K562 (cell line): ENCODE measurements around the gene KPNA4. TPM values are rescaled to one million over a fixed set of nuclear protein-coding genes. Genes with fewer than 3 reads are reported as not detected.

ENCODE experiments used
- ATAC-seq: fragments of 200-7000 bp; cut with Tn5 transposase; 3 replicates; pipeline ENCODE4 v1.9.1; 2020; ENCODE audit warnings: moderate library complexity
- BruUV-seq: library from RNA; stranded (reverse); fragments of 400-500 nt; replicated peaks from 2 replicates; lab custom pipeline; 2021; lab: Mats Ljungman, UMichigan
- CTCF ChIA-PET: fragments of 300-600 bp; formaldehyde crosslinking; extraction: SDS; loops from one replicate; lab custom pipeline; 2021; ENCODE audit warnings: low intra/inter-chr PET ratio; lab: Yijun Ruan, JAX
- POLR2A ChIA-PET: fragments of 300-600, 350-650 bp; sonication (Branson Sonifier 250); formaldehyde crosslinking; extraction: SDS; loops from one replicate; lab custom pipeline; 2021; ENCODE audit warnings: antibody characterized with exemption, inconsistent platforms; lab: Yijun Ruan, JAX
- DNase-seq, 4 experiments: peaks; one replicate each; pipeline versions ENCODE4 v3.0.0 to v3.0.0-alpha.2; 2011 to 2018; ENCODE audit warnings: low spot score in 3 of 4, mixed read lengths in 3 of 4; ENCODE audit errors: extremely low read depth in 1 of 4
- FAIRE-seq: peaks from 2 replicates; lab custom pipeline; 2011; peaks lifted over from hg19 to GRCh38; lab: Jason Lieb, UNC
- H2AFZ ChIP-seq: 2 replicates; pipeline ENCODE4 v1.6.0; 2011; ENCODE audit warnings: low read depth, low read length, control low read depth, inconsistent platforms
- H3K27ac ChIP-seq: fragments of 200-600 bp; 3 replicates; pipeline ENCODE4 v1.8.0; 2011; ENCODE audit warnings: low read depth, mild to moderate bottlenecking, control low read depth, inconsistent platforms, low read length, moderate library complexity, mixed read lengths; ENCODE audit errors: extremely low read depth
- H3K27me3 ChIP-seq, 2 experiments: fragments of 300-600 bp in 1 of 2; 2 replicates in 1 of 2; 3 replicates in 1 of 2; pipeline versions ENCODE4 v1.6.0 to v1.8.0; 2011; ENCODE audit warnings: inconsistent platforms in 2 of 2, low read length in 2 of 2, mild to moderate bottlenecking in 1 of 2, mixed read lengths in 1 of 2, moderate library complexity in 1 of 2; ENCODE audit not compliant: control insufficient read depth in 2 of 2, insufficient read depth in 2 of 2
- H3K36me3 ChIP-seq: fragments of 300-600 bp; 3 replicates; pipeline ENCODE4 v1.8.0; 2011; ENCODE audit warnings: mild to moderate bottlenecking, low read length, inconsistent platforms; ENCODE audit not compliant: control insufficient read depth, insufficient read depth
- H3K4me1 ChIP-seq, 2 experiments: fragments of 200-600 bp in 1 of 2; replicated peaks in 1 of 2; 2 replicates in 1 of 2; 3 replicates in 1 of 2; pipeline versions ENCODE4 v1.5.1 to v1.8.0; 2011; ENCODE audit warnings: inconsistent platforms in 2 of 2, low read length in 2 of 2, mild to moderate bottlenecking in 1 of 2, mixed read lengths in 1 of 2, moderate library complexity in 1 of 2; ENCODE audit not compliant: control insufficient read depth in 2 of 2, insufficient read depth in 2 of 2
- H3K4me2 ChIP-seq: 2 replicates; pipeline ENCODE4 v1.6.1; 2011; ENCODE audit warnings: low read length, control low read depth, inconsistent platforms, mixed read lengths; ENCODE audit not compliant: insufficient read depth
- H3K4me3 ChIP-seq: fragments of 200-600 bp; sonication (generic), shearing (Covaris generic); 2 replicates; pipeline ENCODE4 v1.5.1; 2016; ENCODE audit warnings: control low read depth, inconsistent platforms
- H3K79me2 ChIP-seq: fragments of 200-600 bp; 3 replicates; pipeline ENCODE4 v1.8.0; 2011; ENCODE audit warnings: low read length, inconsistent platforms; ENCODE audit not compliant: control insufficient read depth, insufficient read depth
- H3K9ac ChIP-seq, 2 experiments: 2 replicates each; pipeline versions ENCODE4 v1.6.0 to v1.6.1; 2011; ENCODE audit warnings: low read depth in 2 of 2, low read length in 2 of 2, control low read depth in 1 of 2, inconsistent platforms in 1 of 2, mild to moderate bottlenecking in 1 of 2, mixed read lengths in 1 of 2; ENCODE audit not compliant: insufficient read depth in 1 of 2
- H3K9me1 ChIP-seq: one replicate; pipeline ENCODE4 v1.6.0; 2011; ENCODE audit warnings: inconsistent platforms, mild to moderate bottlenecking, low read length, moderate library complexity; ENCODE audit not compliant: control insufficient read depth, insufficient read depth
- H3K9me3 ChIP-seq: replicated peaks from 2 replicates; pipeline ENCODE4 v1.5.1; 2011; ENCODE audit warnings: low read depth, low read length, inconsistent platforms; ENCODE audit not compliant: control insufficient read depth, insufficient read depth
- H4K20me1 ChIP-seq: replicated peaks from 2 replicates; pipeline ENCODE4 v1.6.1; 2011; ENCODE audit warnings: low read length, inconsistent platforms, mixed read lengths; ENCODE audit not compliant: control insufficient read depth, insufficient read depth
- CXXC5 ChIP-seq: fragments of 250-450 bp; sonication (Bioruptor Pico); IDR thresholded peaks from 2 replicates; pipeline ENCODE4 v1.8.0; 2022; ENCODE audit warnings: inconsistent platforms, mild to moderate bottlenecking, moderate library complexity
- GABPB2 ChIP-seq: fragments of 250-450 bp; sonication (Bioruptor Pico); conservative IDR thresholded peaks from 2 replicates; pipeline ENCODE4 v1.5.1; 2021; ENCODE audit warnings: mild to moderate bottlenecking
- GATAD2B ChIP-seq: fragments of 450-650 bp; IDR thresholded peaks from 2 replicates; pipeline ENCODE4 v1.6.1; 2017; ENCODE audit warnings: mild to moderate bottlenecking, borderline replicate concordance
- NR1H2 ChIP-seq: sonication (generic); formaldehyde crosslinking; IDR thresholded peaks from 2 replicates; pipeline ENCODE4 v1.4.0; 2020; ENCODE audit warnings: mild to moderate bottlenecking, missing genetic modification reagents
- PRMT5 ChIP-seq: sonication (generic); formaldehyde crosslinking; IDR thresholded peaks from 2 replicates; pipeline ENCODE4 v1.5.0; 2020; ENCODE audit warnings: missing genetic modification reagents
- RNF2 ChIP-seq: sonication (generic); IDR thresholded peaks from 2 replicates; pipeline ENCODE4 v1.6.1; 2016
- SIN3A ChIP-seq, 2 experiments: fragments of 150-350 bp in 1 of 2; IDR thresholded peaks; 2 replicates each; pipeline ENCODE4 v1.6.1; 2011 to 2016; ENCODE audit warnings: borderline replicate concordance in 2 of 2, low read depth in 2 of 2, low read length in 2 of 2, mild to moderate bottlenecking in 2 of 2, moderate library complexity in 2 of 2; ENCODE audit not compliant: control insufficient read depth in 1 of 2
- WGBS: fragments of 100-300 bp; shearing (Covaris generic); methylation state at CpG from one replicate; pipeline ENCODE4 v1.1.6; 2016; ENCODE audit warnings: low coverage, mixed read lengths; ENCODE audit not compliant: insufficient coverage; ENCODE audit errors: missing lambda C conversion rate; 5-methylcytosine and 5-hydroxymethylcytosine counted together
- in situ Hi-C: fragments of 300-500 bp; cut with MboI; formaldehyde crosslinking; loops from 4 replicates; pipeline ENCODE4 v1.15.0; 2018; ENCODE audit warnings: inconsistent platforms, mixed read lengths
- intact Hi-C: fragments of 100-400 bp; cut with micrococcal nuclease; formaldehyde crosslinking; loops from 2 replicates; pipeline ENCODE4 v1.14.2; 2022
- polyA plus RNA-seq, 8 experiments: library from polyadenylated mRNA; depleted of rRNA in 4 of 8; stranded (reverse) in 5 of 8; unstranded in 3 of 8; fragments of >200 nt; fragmentation: Nextera tagmentation in 2 of 8; fragmentation: Illumina TruSeq in 1 of 8; extraction: Ambion mirVana in 2 of 8; extraction: Trizol in 1 of 8; gene quantifications; 2 replicates each; pipeline versions ENCODE4 v1.2.1 to v1.2.3, GENCODE V29; 2011 to 2014; ENCODE audit warnings: inconsistent platforms in 1 of 8, missing spikeins in 1 of 8
- total RNA-seq, 7 experiments: library from RNA; depleted of rRNA in 6 of 7; stranded (reverse); fragments of >200 nt in 6 of 7; fragmentation: Illumina TruSeq in 2 of 7; extraction: Trizol in 2 of 7; gene quantifications; 2 replicates each; pipeline versions ENCODE4 v1.2.1 to v1.2.3, GENCODE V29; 2011 to 2021; ENCODE audit warnings: low replicate concordance in 1 of 7
- TF ChIP-seq, protein P1 (sequence below), 2 experiments: IDR thresholded peaks; 2 replicates each; pipeline ENCODE4 v1.6.1; 2011; ENCODE audit warnings: borderline replicate concordance in 1 of 2, control low read depth in 1 of 2, low read depth in 1 of 2, low read length in 1 of 2, mild to moderate bottlenecking in 1 of 2, mixed read lengths in 1 of 2, moderate library complexity in 1 of 2; ENCODE audit not compliant: insufficient read depth in 1 of 2, insufficient read length in 1 of 2, poor library complexity in 1 of 2, severe bottlenecking in 1 of 2; ENCODE audit errors: extremely low read depth in 1 of 2

Gene KPNA4
- total and polyA plus RNA-seq, 9 of the 15 experiments (the other 6 are each of a cell fraction or from before 2014, with no cell fraction given): 13.9 to 66.6 (median 34.5) TPM

DNA sequence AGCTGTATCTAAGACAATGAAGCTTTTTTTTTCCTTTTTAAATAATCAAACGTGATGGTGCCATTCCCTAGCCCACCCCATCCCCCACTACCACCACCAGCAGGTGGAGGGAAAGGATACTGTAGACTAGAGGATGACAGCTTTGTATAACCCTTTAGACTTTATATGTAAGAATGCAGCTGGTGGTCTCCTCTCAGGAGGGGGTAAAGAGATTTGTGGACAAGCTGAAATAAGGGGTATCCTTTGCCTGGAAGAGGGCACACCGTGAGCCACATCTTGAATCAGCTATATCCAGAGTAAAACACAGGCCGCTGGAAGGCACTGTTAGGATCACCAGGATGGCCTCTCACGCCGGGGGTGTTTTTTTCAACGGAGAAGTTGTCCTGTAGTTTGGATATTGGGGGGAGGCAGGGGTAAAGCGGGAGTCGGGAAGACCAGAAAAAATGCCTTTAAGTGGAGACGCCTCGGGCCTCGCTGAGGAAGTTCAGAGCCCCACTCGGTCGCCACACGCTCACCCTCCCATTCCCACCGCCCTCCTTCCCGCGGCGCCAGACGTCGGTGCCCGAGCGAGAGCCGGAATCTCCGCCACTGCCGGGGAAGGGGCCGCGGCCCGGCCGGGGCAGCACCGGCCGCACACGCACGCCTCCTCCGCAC lies 986 bp downstream of the KPNA4 start:
- TF ChIP-seq SIN3A (IDR thresholded peaks at IDR 0.05; ENCODE audit: borderline replicate concordance in 2 of 2, control insufficient read depth in 1 of 2, low read depth in 2 of 2, low read length in 2 of 2) (0 out of 4 replicates have a peak, but pooled peaks of 1 of the 2 experiments have one; percentile 24), PRMT5 (no peak), GABPB2 (CRISPR knock-in tag) (no peak), CXXC5 (CRISPR knock-in tag) (0 out of 2 replicates have a peak, but pooled peaks have one; percentile 7), NR1H2 (CRISPR knock-in tag) (no peak), RNF2 (no peak), GATAD2B (0 out of 2 replicates have a peak, but pooled peaks have one; percentile 31)
- TF ChIP-seq, protein P1, sequence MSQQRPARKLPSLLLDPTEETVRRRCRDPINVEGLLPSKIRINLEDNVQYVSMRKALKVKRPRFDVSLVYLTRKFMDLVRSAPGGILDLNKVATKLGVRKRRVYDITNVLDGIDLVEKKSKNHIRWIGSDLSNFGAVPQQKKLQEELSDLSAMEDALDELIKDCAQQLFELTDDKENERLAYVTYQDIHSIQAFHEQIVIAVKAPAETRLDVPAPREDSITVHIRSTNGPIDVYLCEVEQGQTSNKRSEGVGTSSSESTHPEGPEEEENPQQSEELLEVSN (IDR thresholded peaks at IDR 0.05; ENCODE audit: borderline replicate concordance in 1 of 2, extremely low read depth in 1 of 2, insufficient read depth in 1 of 2, insufficient read length in 1 of 2, low read depth in 1 of 2, low read length in 1 of 2, poor library complexity in 1 of 2, severe bottlenecking in 1 of 2): peak in 1 of 2 experiments; percentile 12
- TF ChIP-seq, all 486 proteins: peak for 4
- CTCF ChIA-PET: no interaction called here
- 0 out of 2 replicates have a peak, but pooled peaks cover 9% of the 10 kb centered on the region for H4K20me1 ChIP-seq
- ATAC-seq (no peak; the same call in 2 of the 3 replicates), FAIRE-seq (no peak), DNase-seq (peak in 2 of 4 experiments; percentile 10 to 22)
- no peaks in the 10 kb centered on the region; the same call in 1 of the 2 replicates for H3K9me3 ChIP-seq
- H3K9ac ChIP-seq: peak overlapping the region; percentile 77 to 94
- peak overlapping the region; percentile 89 for H3K4me2 ChIP-seq
- 0 out of 2 replicates have a peak overlapping the region, but pooled peaks have one; percentile 11 for H2AFZ ChIP-seq
- peak overlapping the region; percentile 67 for H3K4me3 ChIP-seq
- intact Hi-C loops: loop anchor here (5.0 kb wide), 1 partner anchor 117 kb away; the partner anchor contains the start of gene TRIM59
- POLR2A ChIA-PET: interaction anchor here (1.1 to 1.5 kb wide), 2 partner anchors 8 to 10 kb away, joined by 3 to 10 read pairs; no protein-coding TSS in a partner anchor
- BruUV-seq: no TSS peak
- no peaks in the 10 kb centered on the region for H3K9me1 ChIP-seq
- H3K27me3 ChIP-seq: no peaks in the 10 kb centered on the region
- 2% methylated on average over 26 of the region's 34 CpGs for WGBS
- H3K4me1 ChIP-seq: peaks cover 13 to 17% of the 10 kb centered on the region in 2 experiments; a peak in 4 of 5 replicates
- peaks cover 35% of the 10 kb centered on the region; the same call in 2 of the 3 replicates for H3K36me3 ChIP-seq
- H3K79me2 ChIP-seq: peaks cover 74% of the 10 kb centered on the region
- in situ Hi-C loops: no loop called here
- H3K27ac ChIP-seq: peak overlapping the region; percentile 70
